Neutrophil (primary cell): ENCODE results near the gene RPS27L.

Experiments
- H3K27ac ChIP-seq: fragments of 200-600 bp; sonication (generic); 2 replicates; pipeline ENCODE4 v1.5.1; 2016; ENCODE audit warnings: mild to moderate bottlenecking, moderate library complexity
- H3K27me3 ChIP-seq: fragments of 200-600 bp; sonication (generic); 2 replicates; pipeline ENCODE4 v1.6.0; 2016; ENCODE audit warnings: mild to moderate bottlenecking
- H3K36me3 ChIP-seq: fragments of 200-600 bp; sonication (generic); 2 replicates; pipeline ENCODE4 v1.5.1; 2017
- H3K4me1 ChIP-seq, 2 experiments: fragments of 200-600 bp in 1 of 2; sonication (generic) in 1 of 2; 1 replicate in 1 of 2; 2 replicates in 1 of 2; pipeline versions ENCODE4 v1.5.1 to v1.6.1; 2013 to 2016; ENCODE audit warnings: low read depth in 1 of 2, low read length in 1 of 2, mild to moderate bottlenecking in 1 of 2, moderate library complexity in 1 of 2; ENCODE audit not compliant: control insufficient read depth in 1 of 2, insufficient read depth in 1 of 2
- H3K4me3 ChIP-seq, 2 experiments: fragments of 200-600 bp in 1 of 2; sonication (generic) in 1 of 2; 1 replicate in 1 of 2; 2 replicates in 1 of 2; pipeline ENCODE4 v1.5.1; 2013 to 2016; ENCODE audit warnings: low read depth in 1 of 2, low read length in 1 of 2, mild to moderate bottlenecking in 1 of 2, moderate library complexity in 1 of 2
- H3K9me3 ChIP-seq: fragments of 200-600 bp; sonication (generic); 2 replicates; pipeline ENCODE4 v1.5.1; 2016
- TF ChIP-seq, protein P1 (sequence below): fragments of 200-600 bp; sonication (generic); IDR thresholded peaks from 2 replicates; pipeline ENCODE4 v1.5.1; 2016; ENCODE audit warnings: antibody characterized with exemption

The RPS27L gene

DNA sequence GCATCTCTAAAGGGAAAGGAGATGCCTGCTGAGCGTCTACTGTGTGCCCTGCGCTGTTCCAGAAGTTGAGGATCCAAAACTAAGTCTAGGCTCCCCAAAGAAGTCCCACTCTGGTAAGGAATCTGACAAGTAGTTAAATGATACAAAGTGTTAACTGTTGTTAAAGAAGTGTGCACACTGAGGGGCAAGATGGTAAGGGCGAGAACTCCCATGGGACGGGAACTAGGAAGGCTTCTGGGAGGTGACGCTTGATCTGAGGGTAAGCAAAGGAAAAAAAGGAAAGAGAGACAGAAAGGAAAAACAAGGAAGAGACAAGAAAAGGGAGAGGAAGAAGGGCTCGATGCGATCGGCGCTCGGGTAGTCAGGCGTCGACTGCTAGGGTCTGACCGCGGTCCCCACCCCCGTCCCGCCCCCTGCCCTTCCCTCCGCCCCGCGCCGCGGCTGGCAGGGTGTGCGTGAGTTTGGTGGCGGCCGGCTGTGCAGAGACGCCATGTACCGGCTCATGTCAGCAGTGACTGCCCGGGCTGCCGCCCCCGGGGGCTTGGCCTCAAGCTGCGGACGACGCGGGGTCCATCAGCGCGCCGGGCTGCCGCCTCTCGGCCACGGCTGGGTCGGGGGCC lies 35.8 kb downstream of the RPS27L start, which contains the start of gene LACTB:
LACTB (plus strand) TSS at position 480 of the 620 bp plus-strand sequence; CDS start at position 491, 11 bp downstream.
- Histone ChIP-seq H3K36me3 (peaks cover 11% of the 10 kb centered on the region), H3K4me3 (peak within 1 kb of the TSS; percentile 85 to 86), H3K9me3 (peaks cover 13% of the 10 kb centered on the region), H3K27me3 (no peaks in the 10 kb centered on the region), H3K4me1 (peaks cover 7% of the 10 kb centered on the region in 2 experiments), H3K27ac (peak within 1 kb of the TSS; percentile 92)
- TF ChIP-seq, protein P1, sequence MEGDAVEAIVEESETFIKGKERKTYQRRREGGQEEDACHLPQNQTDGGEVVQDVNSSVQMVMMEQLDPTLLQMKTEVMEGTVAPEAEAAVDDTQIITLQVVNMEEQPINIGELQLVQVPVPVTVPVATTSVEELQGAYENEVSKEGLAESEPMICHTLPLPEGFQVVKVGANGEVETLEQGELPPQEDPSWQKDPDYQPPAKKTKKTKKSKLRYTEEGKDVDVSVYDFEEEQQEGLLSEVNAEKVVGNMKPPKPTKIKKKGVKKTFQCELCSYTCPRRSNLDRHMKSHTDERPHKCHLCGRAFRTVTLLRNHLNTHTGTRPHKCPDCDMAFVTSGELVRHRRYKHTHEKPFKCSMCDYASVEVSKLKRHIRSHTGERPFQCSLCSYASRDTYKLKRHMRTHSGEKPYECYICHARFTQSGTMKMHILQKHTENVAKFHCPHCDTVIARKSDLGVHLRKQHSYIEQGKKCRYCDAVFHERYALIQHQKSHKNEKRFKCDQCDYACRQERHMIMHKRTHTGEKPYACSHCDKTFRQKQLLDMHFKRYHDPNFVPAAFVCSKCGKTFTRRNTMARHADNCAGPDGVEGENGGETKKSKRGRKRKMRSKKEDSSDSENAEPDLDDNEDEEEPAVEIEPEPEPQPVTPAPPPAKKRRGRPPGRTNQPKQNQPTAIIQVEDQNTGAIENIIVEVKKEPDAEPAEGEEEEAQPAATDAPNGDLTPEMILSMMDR = no peak

DNA sequence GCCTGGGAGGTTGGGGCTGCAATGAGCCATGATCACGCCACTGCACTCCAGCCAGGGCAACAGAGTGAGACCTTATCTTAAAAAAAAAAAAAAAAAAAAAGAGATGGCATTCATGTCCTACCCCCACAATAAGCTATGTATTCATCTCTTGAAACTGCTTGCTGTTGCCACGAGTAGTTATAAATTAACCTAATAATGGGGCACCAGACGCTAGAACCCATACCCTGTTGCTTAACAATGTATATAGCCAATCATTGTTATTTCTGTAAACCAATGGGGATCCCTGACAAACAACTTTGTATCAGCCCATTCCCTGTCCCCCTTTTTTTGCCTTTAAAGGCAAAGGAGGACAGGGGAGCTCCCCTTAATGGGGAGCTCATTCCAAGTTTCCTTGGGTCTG lies 38.4 kb downstream of the RPS27L start:
- Histone ChIP-seq H3K9me3 (peaks cover 13% of the 10 kb centered on the region), H3K27me3 (no peaks in the 10 kb centered on the region), H3K4me1 (peaks cover 7% of the 10 kb centered on the region in 2 experiments), H3K27ac (no peak overlapping the region), H3K4me3 (no peak overlapping the region), H3K36me3 (no peaks in the 10 kb centered on the region)
- TF ChIP-seq, protein P1 = no peak

DNA sequence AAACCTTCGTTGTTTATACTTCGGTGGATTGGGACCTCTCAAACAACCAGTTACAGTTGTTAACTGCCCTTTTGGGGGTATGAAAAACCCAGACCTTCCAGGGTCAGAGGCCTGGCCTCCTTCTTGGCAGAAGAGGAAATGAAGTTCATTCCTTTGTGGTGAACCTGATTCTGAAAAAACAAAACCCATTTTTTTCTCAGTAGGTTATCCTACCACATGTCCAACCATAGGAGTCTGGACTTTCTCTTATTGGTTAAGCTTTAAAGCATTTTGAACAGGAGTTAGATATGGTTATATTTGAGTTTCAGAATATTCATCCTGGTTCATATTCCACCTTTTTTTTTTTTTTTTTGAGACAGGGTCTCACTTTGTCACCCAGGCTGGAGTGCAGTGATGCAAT lies 42.8 kb downstream of the RPS27L start:
- Histone ChIP-seq H3K4me1 (no peaks in the 10 kb centered on the region), H3K9me3 (peaks cover 7% of the 10 kb centered on the region), H3K27me3 (no peaks in the 10 kb centered on the region), H3K27ac (no peak overlapping the region), H3K4me3 (no peak overlapping the region), H3K36me3 (no peaks in the 10 kb centered on the region)
- TF ChIP-seq, protein P1 = no peak

DNA sequence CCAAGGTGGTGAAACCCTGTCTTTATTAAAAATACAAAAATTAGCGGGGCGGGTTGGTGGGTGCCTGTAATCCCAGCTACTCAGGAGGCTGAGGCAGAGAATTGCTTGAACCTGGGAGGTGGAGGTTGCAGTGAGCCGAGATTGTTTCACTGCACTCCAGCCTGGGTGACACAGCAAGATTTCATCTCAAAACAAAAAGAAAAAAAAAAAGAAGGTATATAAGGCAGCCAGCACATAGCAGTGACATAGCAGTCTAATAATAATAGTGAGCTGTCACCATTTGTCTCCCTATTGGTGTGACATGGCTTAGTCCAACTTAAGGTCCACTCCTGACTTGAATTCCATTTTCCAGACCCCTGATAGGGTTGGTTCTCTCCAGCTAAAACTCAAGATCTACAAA lies 44.4 kb downstream of the RPS27L start:
- no peaks in the 10 kb centered on the region for H3K9me3 ChIP-seq
- H3K27ac ChIP-seq = no peak overlapping the region
- TF ChIP-seq, protein P1 = no peak
- H3K4me1 ChIP-seq = no peaks in the 10 kb centered on the region
- H3K4me3 ChIP-seq = no peak overlapping the region
- no peaks in the 10 kb centered on the region for H3K27me3 ChIP-seq
- H3K36me3 ChIP-seq = no peaks in the 10 kb centered on the region

DNA sequence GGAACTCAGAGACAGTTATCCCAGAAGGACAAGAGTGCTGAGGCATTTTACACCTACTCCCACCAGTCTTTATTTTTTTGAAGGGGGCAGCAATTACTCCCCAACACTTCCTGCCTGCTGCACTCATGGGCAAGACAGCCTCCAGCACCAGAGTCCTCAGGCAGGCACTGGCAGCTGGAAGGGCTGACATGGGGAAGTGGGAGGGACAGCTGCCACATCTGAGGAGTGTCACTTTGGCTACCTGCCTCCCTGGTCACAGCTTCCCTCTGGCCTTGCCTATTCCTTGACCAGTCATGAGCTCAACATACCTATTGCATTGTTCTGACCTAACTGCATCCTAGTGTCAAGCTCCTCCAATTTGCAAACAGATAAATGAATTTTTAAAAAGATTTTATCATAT lies 45.8 kb downstream of the RPS27L start:
- Histone ChIP-seq H3K36me3 (no peaks in the 10 kb centered on the region), H3K27me3 (no peaks in the 10 kb centered on the region), H3K4me3 (no peak overlapping the region), H3K9me3 (no peaks in the 10 kb centered on the region), H3K4me1 (no peaks in the 10 kb centered on the region), H3K27ac (no peak overlapping the region)
- TF ChIP-seq, protein P1 = no peak
